ENCODE measurements around the gene CCNYL1.

The CCNYL1 gene

DNA sequence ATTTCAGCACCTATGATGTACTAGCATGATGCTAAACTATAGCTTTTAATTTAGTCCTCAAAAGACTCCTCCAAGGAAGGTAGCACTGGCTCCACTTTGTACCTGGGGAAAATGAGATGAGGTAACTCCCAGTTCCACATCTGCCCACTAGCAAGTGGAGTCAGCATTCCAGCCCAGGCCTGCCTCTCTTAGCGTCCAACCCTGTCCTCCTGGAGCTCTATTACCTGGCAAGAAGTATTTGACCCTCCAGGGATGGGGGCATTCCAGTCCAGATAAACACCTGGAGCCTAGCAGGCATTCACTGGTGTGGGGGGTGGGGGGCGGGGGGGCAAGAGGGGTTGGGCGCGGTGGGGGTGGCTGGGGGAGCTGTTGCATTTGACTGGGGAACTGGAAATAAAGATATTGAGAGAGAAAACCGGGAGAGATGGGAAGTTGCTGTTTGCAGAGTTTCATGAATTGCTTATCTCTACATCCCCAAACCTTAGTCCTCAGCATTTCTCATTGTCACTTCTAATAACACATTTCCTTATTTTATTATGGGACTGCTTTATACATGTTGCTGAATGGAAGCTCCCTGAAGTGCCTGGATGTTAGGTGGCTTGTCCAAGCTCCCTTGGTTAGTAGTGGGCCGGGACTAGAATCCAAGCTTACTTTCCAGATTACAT lies 80.3 kb downstream of the CCNYL1 start:
- Histone ChIP-seq H3K27ac (ENCODE audit: low read length) (no peak overlapping the region), H3K4me3 (ENCODE audit: low read length in 2 of 2) (no peak overlapping the region)

DNA sequence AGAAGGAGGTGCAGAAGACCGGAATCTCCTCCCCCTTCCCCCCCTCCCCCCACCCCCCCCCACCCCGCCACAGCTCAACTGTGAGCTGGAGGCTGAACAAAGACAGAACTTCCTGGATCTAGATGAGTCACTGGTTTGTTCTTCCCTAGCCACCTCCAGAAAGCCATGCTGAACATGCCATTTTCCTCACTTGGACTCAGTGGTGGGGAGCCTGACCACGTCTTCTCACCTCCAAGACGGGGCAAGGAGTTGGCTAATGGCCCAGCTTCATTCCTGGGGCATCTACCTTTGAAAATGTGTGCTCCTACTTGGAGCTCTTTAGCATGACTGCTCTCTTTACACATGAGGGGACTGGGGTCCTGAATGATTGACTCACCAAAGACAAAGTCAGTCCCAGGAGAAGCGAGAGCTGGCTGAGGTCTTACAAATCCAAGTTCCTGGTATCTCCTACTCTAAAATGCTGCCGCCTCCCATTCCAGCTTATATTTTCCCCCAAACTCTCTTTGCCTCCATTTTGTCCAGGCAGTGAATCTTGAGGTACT lies 80.9 kb downstream of the CCNYL1 start:
- Histone ChIP-seq H3K4me1 (ENCODE audit: control insufficient read depth, insufficient read depth, low read length) (peaks cover 14% of the 10 kb centered on the region), H3K9ac (ENCODE audit: low read length in 2 of 2) (no peak overlapping the region), H3K27ac (ENCODE audit: low read length) (no peak overlapping the region), H3K36me3 (ENCODE audit: control insufficient read depth in 2 of 2, insufficient read depth in 2 of 2, low read length in 2 of 2) (no peaks in the 10 kb centered on the region), H3K27me3 (ENCODE audit: control insufficient read depth in 1 of 2, insufficient read depth in 2 of 2, low read length in 2 of 2) (no peaks in the 10 kb centered on the region), H3K9me3 (ENCODE audit: control insufficient read depth in 2 of 2, low read length in 2 of 2) (no peaks in the 10 kb centered on the region), H3K4me3 (ENCODE audit: low read length in 2 of 2) (no peak overlapping the region)

More for the DNA sequence above, 80.3 kb downstream of the CCNYL1 start:
- H3K36me3 ChIP-seq (ENCODE audit: control insufficient read depth in 2 of 2, insufficient read depth in 2 of 2, low read length in 2 of 2), result no peaks in the 10 kb centered on the region
- no peaks in the 10 kb centered on the region for H3K9me3 ChIP-seq (ENCODE audit: control insufficient read depth in 2 of 2, low read length in 2 of 2)
- H3K27me3 ChIP-seq (ENCODE audit: control insufficient read depth in 1 of 2, insufficient read depth in 2 of 2, low read length in 2 of 2), result no peaks in the 10 kb centered on the region
- H3K9ac ChIP-seq (ENCODE audit: low read length in 2 of 2), result no peak overlapping the region
- H3K4me1 ChIP-seq (ENCODE audit: control insufficient read depth, insufficient read depth, low read length), result peaks cover 8% of the 10 kb centered on the region

DNA sequence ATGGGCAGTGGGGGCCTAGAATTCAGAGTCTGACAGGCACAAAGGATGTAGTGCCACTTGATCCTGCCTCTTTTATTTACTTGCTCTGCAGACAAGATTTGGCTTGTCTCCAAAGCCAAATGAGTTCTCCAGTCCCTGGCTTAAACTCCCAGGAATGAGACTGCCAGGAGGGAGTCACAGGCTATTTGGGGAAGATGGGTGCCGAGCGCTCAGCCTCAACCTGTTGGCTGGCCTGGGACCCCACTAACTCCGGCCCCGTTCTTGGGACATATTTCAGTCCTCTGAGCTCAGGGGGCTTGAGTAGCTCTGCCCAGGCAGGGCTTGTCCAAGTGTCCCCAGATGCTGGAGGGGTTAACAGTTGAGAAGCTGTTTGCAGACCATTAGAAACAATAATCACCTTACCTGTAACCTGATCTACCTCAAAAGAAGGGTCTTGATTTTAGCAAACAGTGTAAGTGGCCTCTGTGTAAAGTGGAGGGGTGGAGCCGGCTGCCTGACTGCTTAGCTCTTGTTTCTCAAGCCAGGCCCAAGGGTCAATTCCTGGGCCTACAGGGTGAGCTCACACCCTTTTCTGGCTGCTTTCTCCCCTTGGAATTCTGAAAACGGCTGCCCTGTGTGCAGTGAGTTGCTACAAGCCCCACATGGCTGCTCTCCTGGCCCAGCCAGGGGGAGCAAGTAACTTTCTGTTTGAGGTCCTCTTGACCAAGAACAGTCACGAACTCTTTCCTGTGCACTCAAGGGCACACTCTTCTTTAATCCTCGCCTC lies 85.3 kb downstream of the CCNYL1 start:
- Histone ChIP-seq H3K27me3 (ENCODE audit: control insufficient read depth in 1 of 2, insufficient read depth in 2 of 2, low read length in 2 of 2) (no peaks in the 10 kb centered on the region), H3K4me1 (ENCODE audit: control insufficient read depth, insufficient read depth, low read length) (peaks cover 15% of the 10 kb centered on the region), H3K4me3 (ENCODE audit: low read length in 2 of 2) (peak overlapping the region; percentile 11 to 29), H3K9me3 (ENCODE audit: control insufficient read depth in 2 of 2, low read length in 2 of 2) (no peaks in the 10 kb centered on the region), H3K27ac (ENCODE audit: low read length) (peak overlapping the region; percentile 18), H3K36me3 (ENCODE audit: control insufficient read depth in 2 of 2, insufficient read depth in 2 of 2, low read length in 2 of 2) (no peaks in the 10 kb centered on the region), H3K9ac (ENCODE audit: low read length in 2 of 2) (no peak overlapping the region)

DNA sequence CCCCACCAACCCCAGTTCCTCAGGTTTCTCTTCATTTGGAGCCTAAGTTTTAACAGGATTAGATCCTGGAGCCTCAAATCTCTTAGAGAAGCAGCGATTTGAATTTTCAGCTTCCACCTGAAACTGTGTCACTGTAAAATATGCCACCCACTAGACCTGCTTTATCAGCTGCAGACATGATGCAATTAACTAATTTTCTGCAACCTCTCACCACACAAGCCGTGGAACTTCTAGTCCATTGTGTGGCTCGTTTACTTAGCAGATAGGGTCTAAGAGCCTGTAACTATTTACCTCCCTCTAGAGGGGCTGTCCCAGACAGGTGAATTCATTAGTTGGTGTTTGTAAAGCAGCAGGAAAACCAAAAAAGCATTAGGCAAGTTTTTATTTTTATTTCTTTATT lies 89.8 kb downstream of the CCNYL1 start:
- Histone ChIP-seq H3K4me1 (ENCODE audit: control insufficient read depth, insufficient read depth, low read length) (peaks cover 11% of the 10 kb centered on the region), H3K9ac (ENCODE audit: low read length in 2 of 2) (no peak overlapping the region), H3K9me3 (ENCODE audit: control insufficient read depth in 2 of 2, low read length in 2 of 2) (no peaks in the 10 kb centered on the region), H3K27ac (ENCODE audit: low read length) (no peak overlapping the region), H3K4me3 (ENCODE audit: low read length in 2 of 2) (no peak overlapping the region), H3K27me3 (ENCODE audit: control insufficient read depth in 1 of 2, insufficient read depth in 2 of 2, low read length in 2 of 2) (no peaks in the 10 kb centered on the region), H3K36me3 (ENCODE audit: control insufficient read depth in 2 of 2, insufficient read depth in 2 of 2, low read length in 2 of 2) (no peaks in the 10 kb centered on the region)

DNA sequence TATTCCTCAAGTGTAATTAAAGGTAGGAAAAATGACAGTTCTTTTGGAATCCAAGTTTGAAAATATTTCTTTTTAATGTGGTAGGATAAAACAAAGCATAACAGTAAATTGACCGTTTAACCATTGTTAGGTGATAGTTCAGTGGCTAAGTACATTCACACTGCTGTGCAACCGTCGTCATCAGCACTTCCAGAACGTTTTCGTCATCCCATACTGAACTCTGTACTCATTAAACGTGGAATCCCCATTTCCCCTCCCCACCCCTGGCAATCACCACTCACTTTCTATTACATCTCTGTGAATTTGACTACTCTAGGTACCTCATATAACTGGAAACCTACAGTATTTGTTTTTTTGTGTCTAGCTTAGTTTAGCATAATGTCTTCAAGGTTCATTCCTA lies 91.2 kb downstream of the CCNYL1 start:
- no peaks in the 10 kb centered on the region for H3K4me1 ChIP-seq (ENCODE audit: control insufficient read depth, insufficient read depth, low read length)
- H3K36me3 ChIP-seq (ENCODE audit: control insufficient read depth in 2 of 2, insufficient read depth in 2 of 2, low read length in 2 of 2), result no peaks in the 10 kb centered on the region
- H3K27ac ChIP-seq (ENCODE audit: low read length), result no peak overlapping the region
- no peak overlapping the region for H3K9ac ChIP-seq (ENCODE audit: low read length in 2 of 2)
- no peak overlapping the region for H3K4me3 ChIP-seq (ENCODE audit: low read length in 2 of 2)
- H3K27me3 ChIP-seq (ENCODE audit: control insufficient read depth in 1 of 2, insufficient read depth in 2 of 2, low read length in 2 of 2), result no peaks in the 10 kb centered on the region
- H3K9me3 ChIP-seq (ENCODE audit: control insufficient read depth in 2 of 2, low read length in 2 of 2), result no peaks in the 10 kb centered on the region

Measured in stomach smooth muscle (tissue), 2 donors.